Astrocyte (in vitro differentiated cells and primary cell): ENCODE results near the gene DNTT. TPM values are rescaled to one million over a fixed set of nuclear protein-coding genes. Genes with fewer than 3 reads are reported as not detected.

Source experiments
- DNase-seq: peaks from one replicate; pipeline ENCODE4 v3.0.0-alpha.2; 2010; ENCODE audit warnings: low read depth
- FAIRE-seq: peaks from 2 replicates; lab custom pipeline; 2011; peaks lifted over from hg19 to GRCh38; lab: Jason Lieb, UNC
- H2AFZ ChIP-seq: 2 replicates; pipeline ENCODE4 v1.6.0; 2012; ENCODE audit warnings: low read depth, low read length, inconsistent platforms
- H3K27ac ChIP-seq: 2 replicates; pipeline ENCODE4 v1.5.1; 2011; ENCODE audit warnings: low read depth, low read length, inconsistent platforms
- H3K27me3 ChIP-seq: 2 replicates; pipeline ENCODE4 v1.6.0; 2011; ENCODE audit warnings: low read length, inconsistent platforms; ENCODE audit not compliant: insufficient read depth
- H3K36me3 ChIP-seq: 2 replicates; pipeline ENCODE4 v1.5.1; 2011; ENCODE audit warnings: low read length, inconsistent platforms; ENCODE audit not compliant: insufficient read depth
- H3K4me1 ChIP-seq: 2 replicates; pipeline ENCODE4 v1.5.1; 2011; ENCODE audit warnings: low read length, inconsistent platforms; ENCODE audit not compliant: insufficient read depth
- H3K4me2 ChIP-seq: 2 replicates; pipeline ENCODE4 v1.6.0; 2012; ENCODE audit warnings: low read length, inconsistent platforms
- H3K4me3 ChIP-seq: 2 replicates; pipeline ENCODE4 v1.5.1; 2011; ENCODE audit warnings: low read depth, mild to moderate bottlenecking, low read length, inconsistent platforms; ENCODE audit not compliant: insufficient read depth
- H3K79me2 ChIP-seq: 2 replicates; pipeline ENCODE4 v1.6.0; 2012; ENCODE audit warnings: mild to moderate bottlenecking, low read length, inconsistent platforms; ENCODE audit not compliant: insufficient read depth
- H3K9ac ChIP-seq: 2 replicates; pipeline ENCODE4 v1.6.0; 2012; ENCODE audit warnings: mild to moderate bottlenecking, low read length, inconsistent platforms
- H3K9me3 ChIP-seq: 2 replicates; pipeline ENCODE4 v1.5.1; 2012; ENCODE audit warnings: low read depth, mild to moderate bottlenecking, low read length, inconsistent platforms; ENCODE audit not compliant: insufficient read depth
- H4K20me1 ChIP-seq: 2 replicates; pipeline ENCODE4 v1.6.0; 2012; ENCODE audit warnings: low read length, inconsistent platforms; ENCODE audit not compliant: insufficient read depth
- H3K27ac Mint-ChIP-seq: one replicate; pipeline ENCODE4 v1.8.0; 2021; ENCODE audit warnings: mild to moderate bottlenecking, mixed read lengths; ENCODE audit not compliant: unreplicated experiment
- H3K27me3 Mint-ChIP-seq: one replicate; pipeline ENCODE4 v1.8.0; 2021; ENCODE audit warnings: low read depth, mixed read lengths; ENCODE audit not compliant: unreplicated experiment
- H3K36me3 Mint-ChIP-seq: one replicate; pipeline ENCODE4 v1.8.0; 2021; ENCODE audit warnings: low read depth, mixed read lengths; ENCODE audit not compliant: unreplicated experiment
- H3K4me1 Mint-ChIP-seq: one replicate; pipeline ENCODE4 v1.8.0; 2021; ENCODE audit warnings: low read depth, mixed read lengths; ENCODE audit not compliant: unreplicated experiment
- H3K4me3 Mint-ChIP-seq: one replicate; pipeline ENCODE4 v1.8.0; 2021; ENCODE audit warnings: mild to moderate bottlenecking, moderate library complexity, mixed read lengths; ENCODE audit not compliant: unreplicated experiment
- H3K9me3 Mint-ChIP-seq: one replicate; pipeline ENCODE4 v1.8.0; 2021; ENCODE audit warnings: mild to moderate bottlenecking, mixed read lengths; ENCODE audit not compliant: unreplicated experiment
- CTCF ChIP-seq: IDR thresholded peaks from 2 replicates; pipeline ENCODE4 v1.5.1; 2011; ENCODE audit warnings: low read depth, mild to moderate bottlenecking, inconsistent platforms, low read length, moderate library complexity; ENCODE audit not compliant: insufficient read depth
- EZH2 ChIP-seq: IDR thresholded peaks from 2 replicates; pipeline ENCODE4 v1.6.1; 2012; ENCODE audit warnings: mild to moderate bottlenecking, low read length, inconsistent platforms; ENCODE audit not compliant: insufficient read depth
- total RNA-seq: library from RNA; stranded (reverse); gene quantifications from 2 replicates; pipeline ENCODE4 v1.2.1, GENCODE V29; 2021

The DNTT gene
- total RNA-seq, 1 donor from 2014 or later: not detected

DNA sequence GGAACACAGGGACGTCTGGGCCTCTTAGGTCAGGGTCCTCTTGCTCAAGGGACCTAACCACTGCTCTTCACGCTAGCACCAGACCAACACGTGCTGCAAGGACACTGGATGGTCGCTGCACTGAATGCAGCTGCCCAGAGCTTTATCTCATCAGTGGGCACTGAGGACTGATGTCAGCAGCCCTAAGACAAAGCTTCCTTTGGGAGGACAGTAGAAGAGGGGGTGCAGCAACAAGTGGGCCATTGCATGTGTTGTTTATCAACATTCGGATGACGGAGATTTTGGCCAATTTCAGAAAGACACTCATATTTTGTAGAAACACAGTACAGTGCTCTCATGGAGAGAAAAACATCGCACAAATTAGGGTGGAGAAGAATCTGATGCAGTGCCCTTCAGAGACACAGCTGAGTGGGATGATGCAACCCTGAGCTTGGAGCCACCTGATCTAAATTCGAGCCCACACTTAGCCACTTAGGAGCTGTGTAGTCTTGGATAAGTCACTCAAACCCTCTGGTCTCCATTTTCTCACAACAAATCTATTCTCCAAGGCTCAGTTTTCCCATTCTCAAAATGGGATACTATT lies 52.9 kb downstream of the DNTT start:
- DNase-seq (no peak), FAIRE-seq (no peak)
- no peaks in the 10 kb centered on the region for H3K4me1 Mint-ChIP-seq
- H3K9me3 ChIP-seq: no peaks in the 10 kb centered on the region
- H3K4me2 ChIP-seq: no peak overlapping the region
- no peaks in the 10 kb centered on the region for H3K4me1 ChIP-seq
- TF ChIP-seq CTCF: no peak
- TF ChIP-seq EZH2: no peak
- no peaks in the 10 kb centered on the region for H3K36me3 ChIP-seq
- no peaks in the 10 kb centered on the region for H3K36me3 Mint-ChIP-seq
- no peak overlapping the region for H3K9ac ChIP-seq
- peaks cover 16% of the 10 kb centered on the region for H3K27me3 Mint-ChIP-seq
- H3K4me3 Mint-ChIP-seq: no peak overlapping the region
- no peak overlapping the region for H3K27ac ChIP-seq
- no peaks in the 10 kb centered on the region for H3K27me3 ChIP-seq
- H3K79me2 ChIP-seq: no peaks in the 10 kb centered on the region
- peaks cover 6% of the 10 kb centered on the region for H3K9me3 Mint-ChIP-seq
- H3K4me3 ChIP-seq: no peak overlapping the region
- H3K27ac Mint-ChIP-seq: no peak overlapping the region
- no peaks in the 10 kb centered on the region for H4K20me1 ChIP-seq
- no peak overlapping the region for H2AFZ ChIP-seq

GRCh38 chr10:96358851-96359540 lies 54.8 kb downstream of the DNTT start, which contains the start of gene OPALIN:
TSS of gene OPALIN (minus strand) at chr10:96359002. CDS start at chr10:96358896, 106 bp downstream.
- H3K36me3 ChIP-seq: no peaks in the 10 kb centered on the region
- no peaks in the 10 kb centered on the region for H3K4me1 ChIP-seq
- DNase-seq: no peak
- no peaks in the 10 kb centered on the region for H3K79me2 ChIP-seq
- no peaks in the 10 kb centered on the region for H3K27me3 ChIP-seq
- H3K9me3 ChIP-seq: no peaks in the 10 kb centered on the region
- FAIRE-seq: no peak
- peaks cover 6% of the 10 kb centered on the region for H3K9me3 Mint-ChIP-seq
- H3K4me3 ChIP-seq: no peak within 1 kb of the TSS
- H3K27ac Mint-ChIP-seq: no peak within 1 kb of the TSS
- no peaks in the 10 kb centered on the region for H3K36me3 Mint-ChIP-seq
- H3K9ac ChIP-seq: no peak within 1 kb of the TSS
- no peak within 1 kb of the TSS for H2AFZ ChIP-seq
- no peaks in the 10 kb centered on the region for H3K4me1 Mint-ChIP-seq
- H3K27me3 Mint-ChIP-seq: peaks cover 16% of the 10 kb centered on the region
- H3K4me2 ChIP-seq: no peak within 1 kb of the TSS
- H3K27ac ChIP-seq: no peak within 1 kb of the TSS
- no peak for TF ChIP-seq CTCF
- no peak for TF ChIP-seq EZH2
- H3K4me3 Mint-ChIP-seq: no peak within 1 kb of the TSS
- no peaks in the 10 kb centered on the region for H4K20me1 ChIP-seq

- H3K9ac ChIP-seq: no peak overlapping the region
- no peak overlapping the region for H3K4me3 Mint-ChIP-seq
- no peak for TF ChIP-seq EZH2
- no peak for TF ChIP-seq CTCF
- H3K27ac ChIP-seq: no peak overlapping the region
- H2AFZ ChIP-seq: no peak overlapping the region
- no peaks in the 10 kb centered on the region for H3K4me1 ChIP-seq
- no peak overlapping the region for H3K4me3 ChIP-seq
- no peak for FAIRE-seq
- H3K27me3 ChIP-seq: no peaks in the 10 kb centered on the region
- H3K36me3 ChIP-seq: no peaks in the 10 kb centered on the region
- H3K4me2 ChIP-seq: no peak overlapping the region
- H3K36me3 Mint-ChIP-seq: no peaks in the 10 kb centered on the region
- no peaks in the 10 kb centered on the region for H4K20me1 ChIP-seq
- peaks cover 6% of the 10 kb centered on the region for H3K9me3 Mint-ChIP-seq
- H3K9me3 ChIP-seq: no peaks in the 10 kb centered on the region
- no peaks in the 10 kb centered on the region for H3K4me1 Mint-ChIP-seq
- no peaks in the 10 kb centered on the region for H3K79me2 ChIP-seq
- peaks cover 16% of the 10 kb centered on the region for H3K27me3 Mint-ChIP-seq
- DNase-seq: no peak
- no peak overlapping the region for H3K27ac Mint-ChIP-seq
These were observed 55.4 kb downstream of the DNTT start for GRCh38 chr10:96359616-96360015.
